GM19240 (cell line): ENCODE results near the gene C19orf33.

Source experiments
- DNase-seq: peaks from one replicate; pipeline ENCODE4 v3.0.0; 2011; ENCODE audit warnings: low spot score; ENCODE audit not compliant: insufficient read length

The C19orf33 gene

GRCh38 chr19:38308006-38308766 lies 4.1 kb downstream of the C19orf33 start:
- DNase-seq: no peak

GRCh38 chr19:38308926-38309614 lies 5.0 kb downstream of the C19orf33 start:
- DNase-seq: no peak

GRCh38 chr19:38309615-38310278 lies 5.7 kb downstream of the C19orf33 start:
- DNase-seq: no peak

GRCh38 chr19:38310279-38310670 lies 6.2 kb downstream of the C19orf33 start:
- DNase-seq: no peak

GRCh38 chr19:38310986-38311385 lies 6.9 kb downstream of the C19orf33 start:
- no peak for DNase-seq

GRCh38 chr19:38315657-38316476 lies 11.8 kb downstream of the C19orf33 start, which contains the start of gene YIF1B:
TSS of gene YIF1B (minus strand) at chr19:38315947. CDS start at chr19:38315917, 30 bp downstream.
- peak; percentile 99 for DNase-seq

- DNase-seq: peak; percentile 37
Measured at GRCh38 chr19:38316477-38317067, 12.5 kb downstream of the C19orf33 start.

- no peak for DNase-seq
Measured at GRCh38 chr19:38317104-38317612, 13.1 kb downstream of the C19orf33 start.

GRCh38 chr19:38318660-38319059 lies 14.6 kb downstream of the C19orf33 start:
- no peak for DNase-seq

GRCh38 chr19:38319421-38320258 lies 15.6 kb downstream of the C19orf33 start, which contains the start of gene KCNK6:
TSS of gene KCNK6 (plus strand) at chr19:38319845. CDS start at chr19:38319951, 106 bp downstream.
- no peak for DNase-seq

- DNase-seq: no peak
Measured at GRCh38 chr19:38320969-38321339, 16.9 kb downstream of the C19orf33 start.

- DNase-seq: no peak
Measured at GRCh38 chr19:38321646-38322196, 17.7 kb downstream of the C19orf33 start.

GRCh38 chr19:38323291-38323690 lies 19.2 kb downstream of the C19orf33 start:
- DNase-seq: no peak

GRCh38 chr19:38324431-38324830 lies 20.4 kb downstream of the C19orf33 start:
- no peak for DNase-seq

- no peak for DNase-seq
Measured at GRCh38 chr19:38326591-38326990, 22.5 kb downstream of the C19orf33 start.

GRCh38 chr19:38329651-38330050 lies 25.6 kb downstream of the C19orf33 start:
- no peak for DNase-seq

GRCh38 chr19:38331728-38332127 lies 27.7 kb downstream of the C19orf33 start:
- DNase-seq: no peak

GRCh38 chr19:38333245-38333644 lies 29.2 kb downstream of the C19orf33 start:
- DNase-seq: no peak

GRCh38 chr19:38335949-38336637 lies 32.0 kb downstream of the C19orf33 start:
- peak; percentile 87 for DNase-seq
